ENCODE measurements around the gene SUSD6. TPM values are rescaled to one million over a fixed set of nuclear protein-coding genes. Genes with fewer than 3 reads are reported as not detected.

Gene SUSD6
- total and polyA plus RNA-seq, 9 of the 15 experiments (the other 6 are each of a cell fraction or from before 2014, with no cell fraction given), result 2.9 to 20.7 (median 5.6) TPM

DNA sequence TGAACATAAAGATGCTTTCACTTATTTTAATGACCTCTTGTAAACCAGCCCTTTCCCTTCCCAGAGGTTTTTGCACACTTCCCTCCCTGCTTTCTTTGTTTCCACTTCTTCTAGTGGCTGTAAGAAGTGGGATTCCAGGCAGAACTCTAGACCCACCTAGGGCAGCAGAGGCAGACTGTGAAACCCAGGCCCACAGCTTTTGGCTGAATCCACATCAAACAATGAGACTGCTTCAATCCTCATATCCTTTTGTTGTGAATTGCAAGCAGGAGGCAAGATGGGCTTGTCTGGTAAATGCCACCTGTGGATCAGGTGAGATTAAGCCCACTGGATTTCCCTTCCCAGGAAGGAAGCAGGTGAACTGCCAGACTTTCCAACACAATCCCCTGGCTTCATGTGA is 49.5 kb upstream of the SUSD6 start:
- H2AFZ ChIP-seq (ENCODE audit: low read depth, low read length), result no peak overlapping the region
- POLR2A ChIA-PET, result interaction anchor here (0.7 kb wide), 1 partner anchor 12 kb away, joined by 3 read pairs; no protein-coding TSS in a partner anchor
- H4K20me1 ChIP-seq (replicated peaks; ENCODE audit: control insufficient read depth, insufficient read depth, low read length), result no peaks in the 10 kb centered on the region
- no peak overlapping the region for H3K4me3 ChIP-seq
- in situ Hi-C loops (cut with MboI), result loop anchor here (25.0 kb wide), 1 partner anchor 475 kb away; no protein-coding TSS in a partner anchor
- FAIRE-seq, result no peak
- H3K27ac ChIP-seq (ENCODE audit: extremely low read depth, low read depth, low read length), result no peak overlapping the region
- intact Hi-C loops (cut with micrococcal nuclease), result no loop called here
- DNase-seq (ENCODE audit: extremely low read depth in 1 of 4, low spot score in 3 of 4), result no peak
- no peaks in the 10 kb centered on the region for H3K9me1 ChIP-seq (ENCODE audit: control insufficient read depth, insufficient read depth, low read length)
- no TSS peak for BruUV-seq (replicated peaks)
- no peak overlapping the region for H3K9ac ChIP-seq (ENCODE audit: insufficient read depth in 1 of 2, low read depth in 2 of 2, low read length in 2 of 2)
- CTCF ChIA-PET (ENCODE audit: low intra/inter-chr PET ratio), result no interaction called here
- no peaks in the 10 kb centered on the region for H3K79me2 ChIP-seq (ENCODE audit: control insufficient read depth, insufficient read depth, low read length)
- no peak for ATAC-seq
- no peaks in the 10 kb centered on the region for H3K4me1 ChIP-seq (replicated peaks in 1 of 2; ENCODE audit: control insufficient read depth in 2 of 2, insufficient read depth in 2 of 2, low read length in 2 of 2)
- H3K36me3 ChIP-seq (ENCODE audit: control insufficient read depth, insufficient read depth, low read length), result no peaks in the 10 kb centered on the region
- H3K27me3 ChIP-seq (ENCODE audit: control insufficient read depth in 2 of 2, insufficient read depth in 2 of 2, low read length in 2 of 2), result peaks cover 4 to 23% of the 10 kb centered on the region in 2 experiments; a peak in 3 of 5 replicates
- no peaks in the 10 kb centered on the region for H3K9me3 ChIP-seq (replicated peaks; ENCODE audit: control insufficient read depth, insufficient read depth, low read depth, low read length)
- TF ChIP-seq, protein P1, sequence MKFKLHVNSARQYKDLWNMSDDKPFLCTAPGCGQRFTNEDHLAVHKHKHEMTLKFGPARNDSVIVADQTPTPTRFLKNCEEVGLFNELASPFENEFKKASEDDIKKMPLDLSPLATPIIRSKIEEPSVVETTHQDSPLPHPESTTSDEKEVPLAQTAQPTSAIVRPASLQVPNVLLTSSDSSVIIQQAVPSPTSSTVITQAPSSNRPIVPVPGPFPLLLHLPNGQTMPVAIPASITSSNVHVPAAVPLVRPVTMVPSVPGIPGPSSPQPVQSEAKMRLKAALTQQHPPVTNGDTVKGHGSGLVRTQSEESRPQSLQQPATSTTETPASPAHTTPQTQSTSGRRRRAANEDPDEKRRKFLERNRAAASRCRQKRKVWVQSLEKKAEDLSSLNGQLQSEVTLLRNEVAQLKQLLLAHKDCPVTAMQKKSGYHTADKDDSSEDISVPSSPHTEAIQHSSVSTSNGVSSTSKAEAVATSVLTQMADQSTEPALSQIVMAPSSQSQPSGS (CRISPR knock-in tag; IDR thresholded peaks at IDR 0.05), result no peak
- no peak for TF ChIP-seq MAFK (IDR thresholded peaks at IDR 0.05; ENCODE audit: low read length)
- TF ChIP-seq, protein P2, sequence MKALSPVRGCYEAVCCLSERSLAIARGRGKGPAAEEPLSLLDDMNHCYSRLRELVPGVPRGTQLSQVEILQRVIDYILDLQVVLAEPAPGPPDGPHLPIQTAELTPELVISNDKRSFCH (CRISPR knock-in tag; IDR thresholded peaks at IDR 0.05), result no peak
- TF ChIP-seq, protein P2 (tag; IDR thresholded peaks at IDR 0.05), result no peak
- no peak for TF ChIP-seq ZNF324 (CRISPR knock-in tag; IDR thresholded peaks at IDR 0.05)
- no peak overlapping the region for H3K4me2 ChIP-seq (ENCODE audit: insufficient read depth, low read length)
